GM19025 (cell line): ENCODE data around the gene CHEK2.
"Not testable (repeated sequence)": the region's sequence is repeated elsewhere in the genome, so short reads cannot be mapped to it uniquely, and the experiment has no call there.

Source experiments
- ATAC-seq: cut with Tn5 transposase; IDR thresholded peaks from one replicate; pipeline ENCODE4 v1.9.1; 2021; ENCODE audit warnings: mild to moderate bottlenecking, low read depth, moderate library complexity; ENCODE audit not compliant: unreplicated experiment

Gene CHEK2

GRCh38 chr22:28693041-28693760 lies 48.4 kb downstream of the CHEK2 start:
- not testable (repeated sequence) for ATAC-seq

- not testable (repeated sequence) for ATAC-seq
Observed at GRCh38 chr22:28689796-28690195, 51.8 kb downstream of the CHEK2 start.

- ATAC-seq: not testable (repeated sequence)
Observed at GRCh38 chr22:28682966-28683365, 58.7 kb downstream of the CHEK2 start.

GRCh38 chr22:28680813-28681490 lies 60.7 kb downstream of the CHEK2 start:
- not testable (repeated sequence) for ATAC-seq

- not testable (repeated sequence) for ATAC-seq
Observed at GRCh38 chr22:28679611-28680287, 61.9 kb downstream of the CHEK2 start, which contains the start of gene TTC28. Gene TTC28 (minus strand): TSS chr22:28679840. CDS start chr22:28679723, 117 bp downstream.

GRCh38 chr22:28678778-28679610 lies 62.6 kb downstream of the CHEK2 start:
- ATAC-seq: not testable (repeated sequence)

GRCh38 chr22:28678170-28678569 lies 63.5 kb downstream of the CHEK2 start:
- not testable (repeated sequence) for ATAC-seq

- no peak for ATAC-seq
Observed at GRCh38 chr22:28674121-28674563, 67.5 kb downstream of the CHEK2 start.

- ATAC-seq: no peak
Observed at GRCh38 chr22:28670756-28671155, 70.9 kb downstream of the CHEK2 start.

- no peak for ATAC-seq
Observed at GRCh38 chr22:28670161-28670560, 71.5 kb downstream of the CHEK2 start.

GRCh38 chr22:28669387-28669786 lies 72.2 kb downstream of the CHEK2 start:
- no peak for ATAC-seq

- ATAC-seq: not testable (repeated sequence)
Observed at GRCh38 chr22:28663569-28663942, 78.1 kb downstream of the CHEK2 start.

- no peak for ATAC-seq
Observed at GRCh38 chr22:28658448-28658847, 83.2 kb downstream of the CHEK2 start.

GRCh38 chr22:28656181-28656580 lies 85.4 kb downstream of the CHEK2 start:
- ATAC-seq: no peak

- no peak for ATAC-seq
Observed at GRCh38 chr22:28650463-28650862, 91.2 kb downstream of the CHEK2 start.

- ATAC-seq: no peak
Observed at GRCh38 chr22:28648792-28649191, 92.8 kb downstream of the CHEK2 start.

GRCh38 chr22:28647216-28647615 lies 94.4 kb downstream of the CHEK2 start:
- no peak for ATAC-seq

- ATAC-seq: no peak
Observed at GRCh38 chr22:28639321-28639720, 102.3 kb downstream of the CHEK2 start.
